Astrocyte (in vitro differentiated cells and primary cell): ENCODE results near the gene C6orf89. TPM values are rescaled to one million over a fixed set of nuclear protein-coding genes. Genes with fewer than 3 reads are reported as not detected.

Experiments used
- DNase-seq: peaks from one replicate; pipeline ENCODE4 v3.0.0-alpha.2; 2010; ENCODE audit warnings: low read depth
- FAIRE-seq: peaks from 2 replicates; lab custom pipeline; 2011; peaks lifted over from hg19 to GRCh38; lab: Jason Lieb, UNC
- H2AFZ ChIP-seq: 2 replicates; pipeline ENCODE4 v1.6.0; 2012; ENCODE audit warnings: low read depth, low read length, inconsistent platforms
- H3K27ac ChIP-seq: 2 replicates; pipeline ENCODE4 v1.5.1; 2011; ENCODE audit warnings: low read depth, low read length, inconsistent platforms
- H3K27me3 ChIP-seq: 2 replicates; pipeline ENCODE4 v1.6.0; 2011; ENCODE audit warnings: low read length, inconsistent platforms; ENCODE audit not compliant: insufficient read depth
- H3K36me3 ChIP-seq: 2 replicates; pipeline ENCODE4 v1.5.1; 2011; ENCODE audit warnings: low read length, inconsistent platforms; ENCODE audit not compliant: insufficient read depth
- H3K4me1 ChIP-seq: 2 replicates; pipeline ENCODE4 v1.5.1; 2011; ENCODE audit warnings: low read length, inconsistent platforms; ENCODE audit not compliant: insufficient read depth
- H3K4me2 ChIP-seq: 2 replicates; pipeline ENCODE4 v1.6.0; 2012; ENCODE audit warnings: low read length, inconsistent platforms
- H3K4me3 ChIP-seq: 2 replicates; pipeline ENCODE4 v1.5.1; 2011; ENCODE audit warnings: low read depth, mild to moderate bottlenecking, low read length, inconsistent platforms; ENCODE audit not compliant: insufficient read depth
- H3K79me2 ChIP-seq: 2 replicates; pipeline ENCODE4 v1.6.0; 2012; ENCODE audit warnings: mild to moderate bottlenecking, low read length, inconsistent platforms; ENCODE audit not compliant: insufficient read depth
- H3K9ac ChIP-seq: 2 replicates; pipeline ENCODE4 v1.6.0; 2012; ENCODE audit warnings: mild to moderate bottlenecking, low read length, inconsistent platforms
- H3K9me3 ChIP-seq: 2 replicates; pipeline ENCODE4 v1.5.1; 2012; ENCODE audit warnings: low read depth, mild to moderate bottlenecking, low read length, inconsistent platforms; ENCODE audit not compliant: insufficient read depth
- H4K20me1 ChIP-seq: 2 replicates; pipeline ENCODE4 v1.6.0; 2012; ENCODE audit warnings: low read length, inconsistent platforms; ENCODE audit not compliant: insufficient read depth
- H3K27ac Mint-ChIP-seq: one replicate; pipeline ENCODE4 v1.8.0; 2021; ENCODE audit warnings: mild to moderate bottlenecking, mixed read lengths; ENCODE audit not compliant: unreplicated experiment
- H3K27me3 Mint-ChIP-seq: one replicate; pipeline ENCODE4 v1.8.0; 2021; ENCODE audit warnings: low read depth, mixed read lengths; ENCODE audit not compliant: unreplicated experiment
- H3K36me3 Mint-ChIP-seq: one replicate; pipeline ENCODE4 v1.8.0; 2021; ENCODE audit warnings: low read depth, mixed read lengths; ENCODE audit not compliant: unreplicated experiment
- H3K4me1 Mint-ChIP-seq: one replicate; pipeline ENCODE4 v1.8.0; 2021; ENCODE audit warnings: low read depth, mixed read lengths; ENCODE audit not compliant: unreplicated experiment
- H3K4me3 Mint-ChIP-seq: one replicate; pipeline ENCODE4 v1.8.0; 2021; ENCODE audit warnings: mild to moderate bottlenecking, moderate library complexity, mixed read lengths; ENCODE audit not compliant: unreplicated experiment
- H3K9me3 Mint-ChIP-seq: one replicate; pipeline ENCODE4 v1.8.0; 2021; ENCODE audit warnings: mild to moderate bottlenecking, mixed read lengths; ENCODE audit not compliant: unreplicated experiment
- EZH2 ChIP-seq: IDR thresholded peaks from 2 replicates; pipeline ENCODE4 v1.6.1; 2012; ENCODE audit warnings: mild to moderate bottlenecking, low read length, inconsistent platforms; ENCODE audit not compliant: insufficient read depth
- total RNA-seq: library from RNA; stranded (reverse); gene quantifications from 2 replicates; pipeline ENCODE4 v1.2.1, GENCODE V29; 2021
- TF ChIP-seq, protein P1 (sequence below): IDR thresholded peaks from 2 replicates; pipeline ENCODE4 v1.5.1; 2011; ENCODE audit warnings: low read depth, mild to moderate bottlenecking, inconsistent platforms, low read length, moderate library complexity; ENCODE audit not compliant: insufficient read depth

The C6orf89 gene
- total RNA-seq, 1 donor from 2014 or later = 37.8 TPM

DNA sequence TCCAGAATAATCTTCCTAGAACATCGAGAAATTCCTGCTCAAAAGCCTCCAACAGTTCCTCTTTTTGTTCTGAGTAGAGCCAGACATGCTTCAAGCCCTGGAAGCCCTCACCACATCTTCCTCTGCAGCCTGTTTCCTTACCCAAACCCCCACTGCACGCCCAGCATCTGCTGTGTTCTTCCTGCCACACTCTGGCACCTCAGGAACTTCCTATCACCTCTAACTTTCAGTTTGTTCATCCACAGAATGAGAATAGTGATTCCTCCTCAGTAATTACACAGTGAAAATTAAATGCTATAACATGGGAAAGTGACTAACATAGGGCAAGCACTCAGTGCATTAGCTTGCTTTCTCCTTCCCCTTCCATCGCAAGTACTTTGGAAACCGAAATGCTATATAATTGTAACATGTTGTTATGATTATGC, 26.3 kb downstream of the C6orf89 start:
- peaks cover 4% of the 10 kb centered on the region for H3K36me3 ChIP-seq
- peaks cover 64% of the 10 kb centered on the region for H4K20me1 ChIP-seq
- Mint-ChIP-seq H3K27me3 (no peaks in the 10 kb centered on the region), H3K4me1 (peaks cover 53% of the 10 kb centered on the region), H3K4me3 (no peak overlapping the region), H3K36me3 (peaks cover 12% of the 10 kb centered on the region), H3K27ac (peak overlapping the region; percentile 51), H3K9me3 (no peaks in the 10 kb centered on the region)
- FAIRE-seq (no peak), DNase-seq (no peak)
- no peaks in the 10 kb centered on the region for H3K9me3 ChIP-seq
- H3K4me1 ChIP-seq = peaks cover 25% of the 10 kb centered on the region
- H3K27ac ChIP-seq = no peak overlapping the region
- H3K27me3 ChIP-seq = no peaks in the 10 kb centered on the region
- H3K4me3 ChIP-seq = no peak overlapping the region
- peak overlapping the region; percentile 55 for H3K4me2 ChIP-seq
- no peak overlapping the region for H2AFZ ChIP-seq
- no peak overlapping the region for H3K9ac ChIP-seq
- no peak for TF ChIP-seq EZH2
- TF ChIP-seq, protein P1, sequence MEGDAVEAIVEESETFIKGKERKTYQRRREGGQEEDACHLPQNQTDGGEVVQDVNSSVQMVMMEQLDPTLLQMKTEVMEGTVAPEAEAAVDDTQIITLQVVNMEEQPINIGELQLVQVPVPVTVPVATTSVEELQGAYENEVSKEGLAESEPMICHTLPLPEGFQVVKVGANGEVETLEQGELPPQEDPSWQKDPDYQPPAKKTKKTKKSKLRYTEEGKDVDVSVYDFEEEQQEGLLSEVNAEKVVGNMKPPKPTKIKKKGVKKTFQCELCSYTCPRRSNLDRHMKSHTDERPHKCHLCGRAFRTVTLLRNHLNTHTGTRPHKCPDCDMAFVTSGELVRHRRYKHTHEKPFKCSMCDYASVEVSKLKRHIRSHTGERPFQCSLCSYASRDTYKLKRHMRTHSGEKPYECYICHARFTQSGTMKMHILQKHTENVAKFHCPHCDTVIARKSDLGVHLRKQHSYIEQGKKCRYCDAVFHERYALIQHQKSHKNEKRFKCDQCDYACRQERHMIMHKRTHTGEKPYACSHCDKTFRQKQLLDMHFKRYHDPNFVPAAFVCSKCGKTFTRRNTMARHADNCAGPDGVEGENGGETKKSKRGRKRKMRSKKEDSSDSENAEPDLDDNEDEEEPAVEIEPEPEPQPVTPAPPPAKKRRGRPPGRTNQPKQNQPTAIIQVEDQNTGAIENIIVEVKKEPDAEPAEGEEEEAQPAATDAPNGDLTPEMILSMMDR = no peak
- H3K79me2 ChIP-seq = no peaks in the 10 kb centered on the region

DNA sequence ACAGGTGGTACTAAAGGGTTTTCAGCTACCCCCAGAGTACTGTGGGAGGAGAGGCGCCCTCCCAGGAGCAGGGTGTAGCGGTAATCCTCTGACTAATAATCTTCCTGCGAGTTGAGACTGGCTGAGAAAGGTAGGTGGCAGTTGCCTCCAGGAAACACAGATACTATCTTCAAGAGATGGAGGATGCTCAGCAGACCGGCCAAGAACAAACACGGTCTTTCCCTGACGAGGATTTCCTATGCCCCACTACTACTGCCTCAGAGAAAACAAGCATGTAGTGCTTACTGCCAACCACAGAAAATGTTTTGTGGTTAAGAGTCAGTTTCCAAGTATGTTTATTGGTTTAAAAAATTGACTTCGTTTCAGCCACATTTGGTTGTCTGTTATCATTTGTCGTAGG, 26.8 kb downstream of the C6orf89 start:
- DNase-seq (peak; percentile 90), FAIRE-seq (peak; percentile 88)
- Histone ChIP-seq H2AFZ (no peak overlapping the region), H3K27me3 (no peaks in the 10 kb centered on the region), H3K36me3 (peaks cover 4% of the 10 kb centered on the region), H3K4me3 (no peak overlapping the region), H3K4me1 (peaks cover 22% of the 10 kb centered on the region), H3K4me2 (peak overlapping the region; percentile 55), H3K27ac (no peak overlapping the region), H4K20me1 (peaks cover 60% of the 10 kb centered on the region), H3K9me3 (no peaks in the 10 kb centered on the region), H3K79me2 (no peaks in the 10 kb centered on the region), H3K9ac (no peak overlapping the region)
- TF ChIP-seq, protein P1 = no peak
- no peak for TF ChIP-seq EZH2
- Mint-ChIP-seq H3K4me3 (peak overlapping the region; percentile 37), H3K27ac (peak overlapping the region; percentile 51), H3K9me3 (no peaks in the 10 kb centered on the region), H3K4me1 (peaks cover 54% of the 10 kb centered on the region), H3K27me3 (no peaks in the 10 kb centered on the region), H3K36me3 (peaks cover 12% of the 10 kb centered on the region)

DNA sequence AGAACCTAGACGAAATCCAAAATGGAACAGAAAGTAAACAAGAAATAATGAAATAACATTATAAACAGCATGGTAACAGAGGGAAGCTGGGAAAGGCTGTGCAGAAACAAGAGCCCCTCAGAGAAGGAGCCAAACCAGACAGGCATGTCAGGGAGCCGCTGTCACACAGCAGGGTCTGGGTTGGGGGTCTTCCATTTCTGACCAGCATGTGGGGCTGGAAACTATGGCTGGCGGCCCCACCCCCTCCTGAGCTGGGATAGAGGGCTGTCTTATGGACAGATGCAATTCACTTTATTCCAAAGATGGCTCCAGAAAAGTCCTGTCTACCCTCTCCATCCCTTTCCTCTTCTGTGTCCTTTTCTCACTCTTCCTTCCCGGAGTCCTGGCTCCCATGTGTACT, 27.3 kb downstream of the C6orf89 start:
- H3K36me3 ChIP-seq = peaks cover 4% of the 10 kb centered on the region
- FAIRE-seq (no peak), DNase-seq (no peak)
- Mint-ChIP-seq H3K36me3 (peaks cover 12% of the 10 kb centered on the region), H3K27me3 (no peaks in the 10 kb centered on the region), H3K4me1 (peaks cover 49% of the 10 kb centered on the region), H3K4me3 (no peak overlapping the region), H3K27ac (peak overlapping the region; percentile 38), H3K9me3 (no peaks in the 10 kb centered on the region)
- peaks cover 55% of the 10 kb centered on the region for H4K20me1 ChIP-seq
- no peak overlapping the region for H2AFZ ChIP-seq
- H3K4me2 ChIP-seq = peak overlapping the region; percentile 55
- no peaks in the 10 kb centered on the region for H3K9me3 ChIP-seq
- H3K27me3 ChIP-seq = no peaks in the 10 kb centered on the region
- TF ChIP-seq, protein P1 = no peak
- no peak for TF ChIP-seq EZH2
- H3K9ac ChIP-seq = no peak overlapping the region
- no peak overlapping the region for H3K4me3 ChIP-seq
- H3K27ac ChIP-seq = no peak overlapping the region
- H3K4me1 ChIP-seq = peaks cover 20% of the 10 kb centered on the region
- H3K79me2 ChIP-seq = no peaks in the 10 kb centered on the region
